Testis (tissue), 3 donors: Measurements from ENCODE around the gene CCDC71L. TPM values are rescaled to one million over a fixed set of nuclear protein-coding genes. Genes with fewer than 3 reads are reported as not detected.

ENCODE experiments used
- DNase-seq: peaks from one replicate; pipeline ENCODE4 v3.0.0-alpha.2; 2019
- H3K27ac ChIP-seq, 2 donors: fragments of 200-600 bp; sonication (generic); one replicate each; pipeline ENCODE4 v1.5.1; 2019
- H3K27me3 ChIP-seq: fragments of 200-600 bp; sonication (generic); one replicate; pipeline ENCODE4 v1.5.1; 2019
- H3K36me3 ChIP-seq: fragments of 200-600 bp; sonication (generic); one replicate; pipeline ENCODE4 v1.5.1; 2017; ENCODE audit warnings: low read depth; ENCODE audit errors: missing control alignments
- H3K4me1 ChIP-seq: fragments of 200-600 bp; sonication (generic); one replicate; pipeline ENCODE4 v1.5.1; 2019
- H3K4me3 ChIP-seq, 2 donors: fragments of 200-600 bp; sonication (generic); one replicate each; pipeline ENCODE4 v1.5.1; 2017 to 2019
- H3K9me3 ChIP-seq: fragments of 200-600 bp; sonication (generic); one replicate; pipeline ENCODE4 v1.5.1; 2017
- POLR2A ChIP-seq: fragments of 450-650 bp; IDR thresholded peaks from one replicate; pipeline ENCODE4 v1.6.1; 2017; ENCODE audit warnings: antibody characterized with exemption, mild to moderate bottlenecking, moderate library complexity
- WGBS, 2 donors: methylation state at CpG; one replicate each; pipeline ENCODE4 v1.1.5; 2018; 5-methylcytosine and 5-hydroxymethylcytosine counted together
- intact Hi-C: fragments of 100-400 bp; cut with DNase I; formaldehyde crosslinking; loops from one replicate; pipeline ENCODE4 v1.15.1; 2023; ENCODE audit warnings: low total_unique reads
- polyA plus RNA-seq: library from polyadenylated mRNA; stranded (reverse); fragments of 350-450 nt; fragmentation: Illumina TruSeq; extraction: RNeasy Lipid Tissue Mini Kit (QIAGEN cat#74804); gene quantifications from one replicate; pipeline ENCODE4 v1.2.3, GENCODE V29; 2014; ENCODE audit warnings: low read depth, low replicate concordance; ENCODE audit not compliant: insufficient read depth
- total RNA-seq, 2 donors: library from RNA; depleted of rRNA; stranded (reverse); fragments of >200 nt; gene quantifications; one replicate each; pipeline ENCODE4 v1.2.3, GENCODE V29; 2016
- TF ChIP-seq, protein P1 (sequence below), 3 experiments: fragments of 450-650 bp in 2 of 3; fragments of 200-600 bp in 1 of 3; sonication (generic) in 1 of 3; IDR thresholded peaks; one replicate each; pipeline ENCODE4 v1.5.1; 2016 to 2019; ENCODE audit warnings: antibody characterized with exemption in 3 of 3, mild to moderate bottlenecking in 2 of 3, moderate library complexity in 1 of 3

CCDC71L gene
- total and polyA plus RNA-seq, 3 donors from 2014 or later = 10.0 to 38.0 (median 33.9) TPM

GRCh38 chr7:106652909-106653308 lies 8.0 kb downstream of the CCDC71L start:
- TF ChIP-seq POLR2A = no peak
- TF ChIP-seq, protein P1, sequence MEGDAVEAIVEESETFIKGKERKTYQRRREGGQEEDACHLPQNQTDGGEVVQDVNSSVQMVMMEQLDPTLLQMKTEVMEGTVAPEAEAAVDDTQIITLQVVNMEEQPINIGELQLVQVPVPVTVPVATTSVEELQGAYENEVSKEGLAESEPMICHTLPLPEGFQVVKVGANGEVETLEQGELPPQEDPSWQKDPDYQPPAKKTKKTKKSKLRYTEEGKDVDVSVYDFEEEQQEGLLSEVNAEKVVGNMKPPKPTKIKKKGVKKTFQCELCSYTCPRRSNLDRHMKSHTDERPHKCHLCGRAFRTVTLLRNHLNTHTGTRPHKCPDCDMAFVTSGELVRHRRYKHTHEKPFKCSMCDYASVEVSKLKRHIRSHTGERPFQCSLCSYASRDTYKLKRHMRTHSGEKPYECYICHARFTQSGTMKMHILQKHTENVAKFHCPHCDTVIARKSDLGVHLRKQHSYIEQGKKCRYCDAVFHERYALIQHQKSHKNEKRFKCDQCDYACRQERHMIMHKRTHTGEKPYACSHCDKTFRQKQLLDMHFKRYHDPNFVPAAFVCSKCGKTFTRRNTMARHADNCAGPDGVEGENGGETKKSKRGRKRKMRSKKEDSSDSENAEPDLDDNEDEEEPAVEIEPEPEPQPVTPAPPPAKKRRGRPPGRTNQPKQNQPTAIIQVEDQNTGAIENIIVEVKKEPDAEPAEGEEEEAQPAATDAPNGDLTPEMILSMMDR (IDR thresholded peaks at IDR 0.05) = no peak
- no peak overlapping the region for H3K27ac ChIP-seq
- H3K36me3 ChIP-seq = no peaks in the 10 kb centered on the region
- no peak for DNase-seq
- WGBS, 2 donors = 82 to 83% methylated on average over 2 of the region's 2 CpGs
- no peaks in the 10 kb centered on the region for H3K27me3 ChIP-seq
- no peak overlapping the region for H3K4me3 ChIP-seq
- intact Hi-C loops = no loop called here
- no peaks in the 10 kb centered on the region for H3K9me3 ChIP-seq
- H3K4me1 ChIP-seq = no peaks in the 10 kb centered on the region

- Histone ChIP-seq H3K4me3 (no peak overlapping the region), H3K36me3 (no peaks in the 10 kb centered on the region), H3K4me1 (no peaks in the 10 kb centered on the region), H3K27me3 (no peaks in the 10 kb centered on the region), H3K9me3 (no peaks in the 10 kb centered on the region), H3K27ac (no peak overlapping the region)
- no peak for DNase-seq
- intact Hi-C loops = no loop called here
- TF ChIP-seq, protein P1 (IDR thresholded peaks at IDR 0.05) = no peak
- no peak for TF ChIP-seq POLR2A
Observed at GRCh38 chr7:106652092-106652491, 8.9 kb downstream of the CCDC71L start.

GRCh38 chr7:106646256-106646655 lies 14.7 kb downstream of the CCDC71L start:
- no peaks in the 10 kb centered on the region for H3K9me3 ChIP-seq
- no peaks in the 10 kb centered on the region for H3K4me1 ChIP-seq
- DNase-seq = no peak
- H3K27ac ChIP-seq = no peak overlapping the region
- H3K36me3 ChIP-seq = no peaks in the 10 kb centered on the region
- intact Hi-C loops = no loop called here
- no peaks in the 10 kb centered on the region for H3K27me3 ChIP-seq
- no peak for TF ChIP-seq POLR2A
- TF ChIP-seq, protein P1 (IDR thresholded peaks at IDR 0.05) = no peak
- no peak overlapping the region for H3K4me3 ChIP-seq
- 84 to 85% methylated on average over 1 of the region's 1 CpG for WGBS, 2 donors

DNA sequence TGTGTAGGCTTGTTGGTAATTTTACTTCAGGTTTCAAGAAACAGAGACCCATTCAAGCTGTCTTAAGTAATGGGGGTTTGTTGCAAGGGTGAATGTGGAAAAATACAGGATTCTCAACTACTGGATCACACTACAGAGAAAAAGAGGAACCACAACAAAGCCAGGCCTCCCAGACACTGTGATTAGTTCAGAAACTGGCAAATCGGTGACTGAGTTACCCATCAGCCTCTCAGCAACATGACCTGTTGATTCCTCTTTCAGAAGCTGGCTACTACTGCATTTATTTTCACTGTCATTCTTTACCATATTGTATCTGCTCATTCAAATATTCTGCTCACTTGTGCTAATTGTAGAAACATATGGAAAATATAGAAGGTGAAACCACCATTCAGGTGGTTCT lies 16.0 kb downstream of the CCDC71L start:
- Histone ChIP-seq H3K27me3 (no peaks in the 10 kb centered on the region), H3K27ac (no peak overlapping the region), H3K36me3 (no peaks in the 10 kb centered on the region), H3K9me3 (no peaks in the 10 kb centered on the region), H3K4me1 (no peaks in the 10 kb centered on the region), H3K4me3 (no peak overlapping the region)
- intact Hi-C loops = no loop called here
- WGBS, 2 donors = 85 to 86% methylated on average over 1 of the region's 1 CpG
- no peak for TF ChIP-seq POLR2A
- TF ChIP-seq, protein P1 (IDR thresholded peaks at IDR 0.05) = no peak
- DNase-seq = no peak

- H3K4me1 ChIP-seq = no peaks in the 10 kb centered on the region
- TF ChIP-seq, protein P1 (IDR thresholded peaks at IDR 0.05) = no peak
- no peak for TF ChIP-seq POLR2A
- WGBS, 2 donors = 58 to 59% methylated on average over 2 of the region's 2 CpGs
- no peak overlapping the region for H3K4me3 ChIP-seq
- H3K36me3 ChIP-seq = no peaks in the 10 kb centered on the region
- intact Hi-C loops = no loop called here
- no peaks in the 10 kb centered on the region for H3K9me3 ChIP-seq
- DNase-seq = no peak
- H3K27me3 ChIP-seq = no peaks in the 10 kb centered on the region
- no peak overlapping the region for H3K27ac ChIP-seq
Observed at GRCh38 chr7:106643216-106644000, 17.6 kb downstream of the CCDC71L start.
